HFFc6 (cell line): ENCODE data around the gene GRAMD1A. TPM values are rescaled to one million over a fixed set of nuclear protein-coding genes. Genes with fewer than 3 reads are reported as not detected.

ENCODE experiments used
- DNase-seq: peaks from one replicate; pipeline ENCODE4 v3.0.0-alpha.2; 2018
- H3K27ac Mint-ChIP-seq: 2 replicates; pipeline ENCODE4 v1.8.0; 2020; ENCODE audit warnings: mild to moderate bottlenecking, mixed read lengths
- H3K27me3 Mint-ChIP-seq: 2 replicates; pipeline ENCODE4 v1.8.0; 2021; ENCODE audit warnings: mild to moderate bottlenecking, moderate library complexity, mixed read lengths; ENCODE audit not compliant: insufficient read depth
- H3K36me3 Mint-ChIP-seq: 2 replicates; pipeline ENCODE4 v1.8.0; 2021; ENCODE audit warnings: low read depth, mixed read lengths
- H3K4me1 Mint-ChIP-seq: 2 replicates; pipeline ENCODE4 v1.8.0; 2020; ENCODE audit warnings: low read depth, mixed read lengths
- H3K4me3 Mint-ChIP-seq: 2 replicates; pipeline ENCODE4 v1.8.0; 2020; ENCODE audit warnings: mild to moderate bottlenecking, moderate library complexity, mixed read lengths
- H3K9me3 Mint-ChIP-seq: 2 replicates; pipeline ENCODE4 v1.8.0; 2020; ENCODE audit warnings: mild to moderate bottlenecking, mixed read lengths
- total RNA-seq, 6 experiments: library from RNA; stranded (reverse); fragmentation: NEBNext Ultra II Directional; extraction: Animal tissue kit (Norgen Biotek cat#: 25700); gene quantifications; 2 replicates in 1 of 6; 3 replicates in 5 of 6; pipeline ENCODE4 v1.2.3, GENCODE V29; 2021
- TF ChIP-seq, protein P1 (sequence below): fragments of 200-600 bp; sonication (generic); IDR thresholded peaks from 2 replicates; pipeline ENCODE4 v1.5.0; 2021; ENCODE audit warnings: antibody characterized with exemption, mild to moderate bottlenecking

The GRAMD1A gene
- total RNA-seq, 6 experiments from 2014 or later = 48.2 to 51.3 (median 50.0) TPM

DNA sequence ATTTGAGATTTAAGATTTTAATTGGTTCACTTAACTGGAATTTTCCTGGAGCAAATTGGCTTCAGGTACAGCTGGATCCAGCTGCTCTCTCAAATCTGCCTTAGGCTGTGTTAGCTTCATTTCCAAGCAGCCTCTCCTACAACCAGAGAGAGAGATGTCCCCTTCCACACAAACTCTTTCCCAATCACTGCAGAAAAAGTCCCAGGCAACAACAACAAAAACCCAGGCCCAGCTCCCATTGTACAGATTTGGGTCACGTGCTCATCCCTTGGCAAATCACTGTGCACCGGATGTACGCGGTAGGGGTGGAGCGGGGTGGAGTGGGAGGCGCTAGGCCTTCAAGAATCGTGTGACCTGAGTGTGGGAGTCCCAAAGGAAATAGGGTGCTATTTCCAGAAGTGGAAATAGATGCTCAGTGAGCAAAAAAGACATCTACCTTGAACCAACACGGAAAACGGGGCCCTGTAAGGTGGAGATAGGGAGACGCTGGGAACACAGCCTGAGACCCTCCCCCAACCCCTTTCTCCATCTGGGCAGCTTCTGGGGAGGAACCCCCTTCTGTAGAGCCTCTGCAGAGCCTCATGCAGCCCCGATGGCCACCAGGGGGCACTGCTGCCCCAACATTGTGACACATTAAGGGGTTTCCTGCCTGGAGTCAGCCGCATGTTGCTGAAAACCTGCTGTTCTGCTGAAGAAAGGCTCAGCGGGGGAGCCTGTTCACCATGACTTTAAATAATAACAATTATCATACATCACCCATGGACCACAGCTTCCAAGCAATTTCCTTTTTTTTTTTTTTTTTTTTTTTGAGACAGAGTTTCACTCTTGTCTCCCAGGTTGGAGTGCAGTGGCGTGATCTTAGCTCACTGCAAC, 66.8 kb downstream of the GRAMD1A start:
- DNase-seq = peak; percentile 62
- Mint-ChIP-seq H3K4me1 (peaks cover 31% of the 10 kb centered on the region), H3K9me3 (peaks cover 4% of the 10 kb centered on the region; the same call in 1 of the 2 replicates), H3K36me3 (peaks cover 6% of the 10 kb centered on the region; the same call in 1 of the 2 replicates), H3K27ac (no peak overlapping the region), H3K27me3 (peaks cover 6% of the 10 kb centered on the region), H3K4me3 (no peak overlapping the region)
- TF ChIP-seq, protein P1, sequence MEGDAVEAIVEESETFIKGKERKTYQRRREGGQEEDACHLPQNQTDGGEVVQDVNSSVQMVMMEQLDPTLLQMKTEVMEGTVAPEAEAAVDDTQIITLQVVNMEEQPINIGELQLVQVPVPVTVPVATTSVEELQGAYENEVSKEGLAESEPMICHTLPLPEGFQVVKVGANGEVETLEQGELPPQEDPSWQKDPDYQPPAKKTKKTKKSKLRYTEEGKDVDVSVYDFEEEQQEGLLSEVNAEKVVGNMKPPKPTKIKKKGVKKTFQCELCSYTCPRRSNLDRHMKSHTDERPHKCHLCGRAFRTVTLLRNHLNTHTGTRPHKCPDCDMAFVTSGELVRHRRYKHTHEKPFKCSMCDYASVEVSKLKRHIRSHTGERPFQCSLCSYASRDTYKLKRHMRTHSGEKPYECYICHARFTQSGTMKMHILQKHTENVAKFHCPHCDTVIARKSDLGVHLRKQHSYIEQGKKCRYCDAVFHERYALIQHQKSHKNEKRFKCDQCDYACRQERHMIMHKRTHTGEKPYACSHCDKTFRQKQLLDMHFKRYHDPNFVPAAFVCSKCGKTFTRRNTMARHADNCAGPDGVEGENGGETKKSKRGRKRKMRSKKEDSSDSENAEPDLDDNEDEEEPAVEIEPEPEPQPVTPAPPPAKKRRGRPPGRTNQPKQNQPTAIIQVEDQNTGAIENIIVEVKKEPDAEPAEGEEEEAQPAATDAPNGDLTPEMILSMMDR = peak; percentile 97

DNA sequence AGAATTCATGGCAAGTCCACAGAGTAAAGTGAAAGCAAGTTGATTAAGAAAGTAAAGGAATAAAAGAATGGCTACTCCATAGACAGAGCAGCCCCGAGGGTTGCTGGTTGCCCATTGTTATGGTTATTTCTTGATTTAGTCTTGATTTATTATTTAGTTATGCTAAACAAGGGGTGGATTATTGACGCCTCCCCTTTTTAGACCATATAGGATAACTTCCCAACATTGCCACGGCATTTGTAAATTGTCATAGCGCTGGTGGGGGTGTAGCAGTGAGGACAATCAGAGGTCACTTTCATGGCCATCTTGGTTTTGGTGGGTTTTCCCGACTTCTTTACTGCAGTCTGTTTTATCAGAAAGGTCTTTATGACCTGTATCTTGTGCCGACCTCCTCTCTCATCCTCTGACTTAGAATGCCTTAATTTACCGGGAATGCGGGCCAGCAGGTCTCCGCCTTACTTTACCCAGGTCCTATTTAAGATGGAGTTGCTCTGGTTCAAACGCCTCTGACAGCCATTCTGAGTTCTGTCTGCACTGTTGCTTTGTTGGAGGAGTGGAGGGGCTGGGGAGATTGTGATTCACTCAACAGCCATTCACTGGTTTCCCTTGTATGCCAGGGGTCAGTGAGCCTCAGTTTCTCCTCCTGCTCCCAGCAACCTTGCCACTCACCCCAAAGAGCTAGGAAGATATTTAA, 69.0 kb downstream of the GRAMD1A start:
- Mint-ChIP-seq H3K36me3 (peaks cover 6% of the 10 kb centered on the region; the same call in 1 of the 2 replicates), H3K9me3 (peaks cover 4% of the 10 kb centered on the region; the same call in 1 of the 2 replicates), H3K4me3 (peak overlapping the region; percentile 70; the same call in 1 of the 2 replicates), H3K27ac (no peak overlapping the region), H3K4me1 (peaks cover 22% of the 10 kb centered on the region), H3K27me3 (peaks cover 3% of the 10 kb centered on the region)
- DNase-seq = no peak
- TF ChIP-seq, protein P1 = no peak

DNA sequence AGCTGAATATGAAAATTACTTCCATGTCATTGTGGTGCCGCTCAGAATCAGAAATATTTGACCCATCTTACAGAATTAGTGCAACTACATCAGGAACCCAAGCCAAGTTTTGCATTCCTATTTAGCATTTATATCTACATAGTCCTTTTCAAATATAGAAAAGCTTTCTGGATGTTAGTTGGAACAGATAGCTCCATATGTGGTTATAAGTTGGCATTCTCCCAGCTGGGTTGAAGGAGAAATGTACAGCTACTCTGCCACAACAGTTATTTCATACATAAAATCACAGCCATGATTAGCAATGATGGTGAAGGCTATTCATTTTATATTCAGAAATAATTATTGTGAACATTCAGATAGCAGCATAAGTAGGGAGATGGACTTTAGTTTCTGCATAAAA, 69.6 kb downstream of the GRAMD1A start:
- Mint-ChIP-seq H3K4me3 (no peak overlapping the region), H3K27ac (no peak overlapping the region), H3K9me3 (peaks cover 4% of the 10 kb centered on the region; the same call in 1 of the 2 replicates), H3K36me3 (peaks cover 6% of the 10 kb centered on the region; the same call in 1 of the 2 replicates), H3K4me1 (peaks cover 19% of the 10 kb centered on the region), H3K27me3 (peaks cover 5% of the 10 kb centered on the region)
- TF ChIP-seq, protein P1 = no peak
- DNase-seq = no peak

DNA sequence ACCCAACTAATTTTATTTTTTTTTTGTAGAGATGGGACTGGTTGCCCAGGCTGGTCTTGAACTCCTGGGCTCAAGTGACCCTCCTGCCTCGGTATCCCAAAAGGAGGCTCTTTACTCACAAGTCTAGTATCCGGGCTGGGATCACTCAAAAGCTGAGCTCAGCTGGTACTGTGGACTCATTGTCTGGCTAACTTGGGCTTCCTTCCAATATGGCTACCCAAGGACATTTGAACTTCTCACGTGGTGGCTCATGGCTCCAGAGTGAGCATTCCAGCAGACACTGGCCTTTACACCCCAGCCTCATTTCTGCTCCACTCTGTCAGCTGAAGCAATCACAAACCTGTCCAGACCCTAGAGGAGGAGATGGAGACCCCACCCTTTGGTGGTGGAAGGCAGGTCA, 70.3 kb downstream of the GRAMD1A start:
- DNase-seq = no peak

DNA sequence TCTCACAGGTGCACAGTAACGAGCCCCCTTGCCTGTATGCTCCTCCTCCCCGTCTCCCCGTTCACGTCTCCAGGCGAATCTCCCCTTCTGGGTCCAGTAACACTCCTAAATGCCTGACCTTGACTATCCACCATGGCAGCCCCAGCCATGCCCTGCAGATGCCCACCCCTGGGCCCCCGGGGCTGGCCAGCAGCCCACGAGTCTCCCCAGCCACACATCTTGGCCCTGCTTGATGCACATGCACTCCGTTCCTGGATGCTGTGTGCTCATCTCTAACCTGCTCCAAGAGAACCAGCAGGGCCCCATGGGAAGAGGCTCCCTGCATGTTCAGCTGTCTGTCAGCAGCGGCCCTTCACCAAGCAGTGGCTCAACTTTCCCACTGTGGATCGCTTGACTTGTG, 73.4 kb downstream of the GRAMD1A start:
- TF ChIP-seq, protein P1 = no peak
- Mint-ChIP-seq H3K9me3 (peaks cover 4% of the 10 kb centered on the region; the same call in 1 of the 2 replicates), H3K27me3 (peaks cover 18% of the 10 kb centered on the region), H3K36me3 (peaks cover 6% of the 10 kb centered on the region; the same call in 1 of the 2 replicates), H3K4me3 (no peak overlapping the region), H3K4me1 (peaks cover 13% of the 10 kb centered on the region), H3K27ac (no peak overlapping the region)
- DNase-seq = no peak

More for the DNA sequence above, 70.3 kb downstream of the GRAMD1A start:
- H3K4me1 Mint-ChIP-seq = peaks cover 19% of the 10 kb centered on the region
- no peak overlapping the region for H3K27ac Mint-ChIP-seq
- H3K9me3 Mint-ChIP-seq = peaks cover 4% of the 10 kb centered on the region; the same call in 1 of the 2 replicates
- H3K36me3 Mint-ChIP-seq = peaks cover 6% of the 10 kb centered on the region; the same call in 1 of the 2 replicates
- H3K27me3 Mint-ChIP-seq = peaks cover 5% of the 10 kb centered on the region
- H3K4me3 Mint-ChIP-seq = no peak overlapping the region
- TF ChIP-seq, protein P1 = no peak
